Activated T-helper 1 cell treated with anti-CD3 and anti-CD28 coated beads, Interleukin-2, amount 50 U/mL, for 16 hours (primary cell): ENCODE data around the gene C2.

ENCODE experiments used
- DNase-seq, 2 donors: peaks; one replicate each; pipeline ENCODE4 v3.0.0-alpha.2; 2020; ENCODE audit warnings: low read depth in 1 of 2, low spot score in 1 of 2

C2 gene

DNA sequence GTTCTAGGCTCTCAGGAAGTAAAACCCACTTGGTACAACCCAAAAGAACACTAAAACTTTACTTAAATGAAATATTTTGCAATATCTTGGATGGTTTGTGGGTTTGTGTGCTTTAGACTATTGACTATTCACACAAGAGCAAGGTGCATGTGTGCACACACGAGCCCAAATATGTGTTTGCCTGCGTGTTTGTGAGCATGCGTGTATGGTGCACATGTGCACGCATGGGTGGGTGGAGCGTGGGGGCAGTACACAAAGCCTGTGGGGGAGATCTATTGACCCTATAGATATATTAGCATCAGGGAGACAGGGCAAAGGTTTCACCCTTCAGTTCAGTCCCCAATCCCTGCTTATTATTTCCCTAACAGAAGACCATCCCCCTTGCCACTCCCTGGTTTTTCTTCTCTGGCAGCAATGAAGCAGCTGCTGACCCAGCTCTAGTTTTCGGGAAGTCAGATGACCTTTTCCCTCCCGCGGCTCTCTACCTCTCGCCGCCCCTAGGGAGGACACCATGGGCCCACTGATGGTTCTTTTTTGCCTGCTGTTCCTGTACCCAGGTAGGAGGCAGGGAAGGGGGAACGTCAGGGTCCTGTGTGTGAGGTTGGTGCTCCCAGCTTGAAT is at the start of gene C2:
C2 (plus strand) TSS at position 476 of the 621 bp plus-strand sequence; CDS start at position 512, 36 bp downstream.
- no peak for DNase-seq

DNA sequence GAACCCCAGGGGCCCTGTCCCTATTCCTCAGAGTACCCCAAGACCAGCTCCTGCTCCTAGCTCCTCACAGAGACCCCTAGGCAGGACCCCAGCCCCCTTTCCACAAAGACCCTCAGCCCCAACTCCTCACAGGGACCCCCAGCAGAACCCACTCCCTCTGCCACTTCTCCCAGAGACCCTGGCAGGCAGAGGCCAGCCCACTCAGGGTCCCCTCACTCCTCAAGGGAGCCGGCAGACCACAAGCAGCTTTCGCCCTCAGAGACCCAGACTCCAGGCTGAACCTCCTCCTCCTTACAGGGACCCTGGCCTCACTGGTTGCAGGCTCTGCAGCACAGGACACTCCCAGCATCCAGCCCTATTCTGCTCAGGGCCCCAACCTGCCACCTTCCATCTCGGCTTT is 49.3 kb upstream of the C2 start:
- no peak for DNase-seq

DNA sequence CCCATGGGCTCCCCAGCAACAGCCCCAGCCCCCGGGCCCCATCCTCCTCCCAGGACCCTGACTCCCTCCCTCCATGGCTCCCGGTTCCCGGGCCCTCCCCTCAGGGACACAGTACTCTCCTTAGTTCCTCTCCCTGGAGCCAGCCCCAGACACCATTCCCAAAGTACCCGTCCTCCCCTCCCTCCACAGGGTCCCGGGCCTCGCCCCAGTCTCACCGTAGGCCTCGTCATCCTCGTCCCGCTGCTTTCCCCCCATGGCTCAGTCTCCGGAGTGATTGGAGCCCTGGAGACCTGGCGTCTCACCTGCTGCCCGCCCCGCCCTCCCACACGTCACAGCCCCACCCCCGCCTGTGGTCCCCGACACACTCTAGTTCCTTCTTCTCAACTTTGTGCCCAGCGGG is 48.8 kb upstream of the C2 start, which contains the start of gene SLC44A4:
SLC44A4 (minus strand) TSS at position 272 of the 400 bp plus-strand sequence; CDS start at position 255, 17 bp downstream.
- no peak for DNase-seq

DNA sequence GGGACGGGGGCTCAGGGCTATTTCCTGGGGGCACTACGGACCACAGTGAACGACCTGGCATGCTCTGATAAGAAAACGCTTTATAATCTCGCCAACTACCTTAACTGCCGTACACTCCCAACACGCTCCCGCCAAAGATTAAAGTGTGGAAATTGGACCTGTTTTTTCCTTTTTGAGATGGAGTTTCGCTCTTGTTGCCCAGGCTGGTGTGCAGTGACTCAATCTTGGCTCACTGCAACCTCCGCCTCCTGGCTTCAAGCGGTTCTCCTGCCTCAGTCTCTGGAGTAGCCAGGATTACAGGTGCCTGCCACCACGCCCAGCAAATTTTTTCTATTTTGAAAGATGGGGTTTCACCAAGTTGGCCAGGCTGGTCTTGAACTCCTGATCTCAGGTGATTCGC is 48.4 kb upstream of the C2 start:
- DNase-seq = no peak

DNA sequence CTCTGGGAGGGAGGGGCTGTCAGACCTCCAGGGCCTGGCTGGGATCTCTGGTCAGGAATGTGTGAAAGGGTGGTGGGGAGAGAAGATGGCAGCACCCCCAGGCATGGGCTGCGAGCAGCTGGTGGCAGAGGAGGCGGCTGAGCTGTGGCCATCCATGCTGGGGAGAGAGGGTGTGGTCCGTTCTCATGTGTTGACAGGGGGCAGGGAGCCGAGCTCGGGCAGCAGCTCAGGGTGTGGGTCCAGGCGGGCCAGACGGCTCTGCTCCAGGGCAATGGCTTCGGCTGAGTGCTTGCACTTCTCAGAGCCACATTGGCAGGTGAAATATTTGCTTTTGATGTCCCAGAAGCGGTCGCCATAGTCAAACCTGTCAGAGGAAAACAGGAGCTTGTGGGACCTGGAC is 47.6 kb upstream of the C2 start:
- DNase-seq = no peak

DNA sequence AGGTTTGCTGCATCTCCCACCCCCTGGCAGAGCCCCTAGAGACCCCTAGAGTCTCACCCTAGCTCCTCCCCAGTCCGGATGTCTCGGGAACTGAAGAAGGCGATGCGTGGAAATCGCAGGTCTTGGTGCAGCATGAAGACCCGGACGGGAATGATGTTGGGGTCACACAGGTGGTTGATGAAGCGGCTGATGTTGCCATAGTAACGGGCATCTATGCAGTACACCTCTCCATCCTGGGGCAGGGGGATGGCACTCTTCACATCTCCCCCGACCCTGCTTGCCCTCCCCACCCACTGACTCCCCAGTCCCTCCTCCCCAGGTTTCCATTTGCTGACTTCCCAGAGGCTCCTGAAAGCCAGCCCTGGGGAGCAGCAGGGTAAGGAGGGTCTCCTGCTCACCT is 46.9 kb upstream of the C2 start:
- no peak for DNase-seq

DNA sequence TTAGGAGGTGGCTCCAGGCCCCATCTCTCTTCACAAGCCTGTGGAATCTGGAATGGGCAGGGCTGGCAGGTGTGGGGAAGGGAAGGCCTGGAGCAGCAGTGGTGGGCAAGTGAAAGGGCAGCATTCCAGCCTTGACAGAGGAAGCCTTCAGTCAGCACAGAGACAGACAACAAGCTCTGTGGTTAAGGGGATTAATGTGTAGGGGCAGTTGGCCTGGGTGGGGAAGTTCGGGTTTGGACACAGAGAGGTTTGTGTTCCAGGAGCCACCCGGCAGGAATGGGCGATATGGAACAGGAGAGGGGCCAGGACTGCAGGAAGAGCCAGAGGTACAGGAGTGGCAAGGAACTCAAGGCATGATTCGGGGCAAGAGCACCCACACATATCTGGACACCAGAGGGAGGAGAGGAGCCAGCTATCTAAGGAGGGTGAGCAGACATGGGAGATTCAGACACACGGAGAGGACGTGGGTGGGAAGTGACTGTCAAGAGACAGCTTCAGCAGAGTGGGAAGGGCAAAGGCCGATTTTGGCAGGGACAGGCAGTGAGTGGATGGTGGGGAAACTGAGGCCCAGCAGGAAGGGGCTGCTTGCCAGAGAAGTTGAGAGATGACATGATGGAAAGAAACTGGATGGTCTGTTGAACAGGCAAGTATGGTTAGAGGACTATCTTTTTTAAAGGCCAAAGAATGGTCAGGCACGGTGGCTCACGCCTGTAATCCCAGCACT is 46.2 kb upstream of the C2 start:
- DNase-seq = no peak

DNA sequence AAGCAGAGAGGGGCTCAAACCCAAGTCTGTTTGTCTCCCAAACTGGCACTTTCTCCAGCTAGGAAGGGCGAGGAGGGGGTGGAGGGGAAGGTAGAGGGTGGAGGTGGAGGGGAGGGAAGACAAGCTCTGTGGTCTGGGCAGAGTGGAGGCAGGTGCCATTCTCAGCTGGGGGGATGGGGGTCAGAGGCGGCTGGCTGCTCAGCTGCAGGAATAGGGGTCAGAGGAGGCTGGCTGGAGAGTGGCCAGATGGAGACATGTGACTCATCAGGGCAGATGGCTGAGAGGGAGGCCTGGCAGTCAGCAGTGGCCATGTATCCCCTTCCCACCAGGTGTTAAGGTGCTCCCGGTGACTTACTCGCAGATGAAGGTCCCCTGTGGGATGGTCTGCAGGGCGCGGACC is 45.2 kb upstream of the C2 start:
- no peak for DNase-seq

DNA sequence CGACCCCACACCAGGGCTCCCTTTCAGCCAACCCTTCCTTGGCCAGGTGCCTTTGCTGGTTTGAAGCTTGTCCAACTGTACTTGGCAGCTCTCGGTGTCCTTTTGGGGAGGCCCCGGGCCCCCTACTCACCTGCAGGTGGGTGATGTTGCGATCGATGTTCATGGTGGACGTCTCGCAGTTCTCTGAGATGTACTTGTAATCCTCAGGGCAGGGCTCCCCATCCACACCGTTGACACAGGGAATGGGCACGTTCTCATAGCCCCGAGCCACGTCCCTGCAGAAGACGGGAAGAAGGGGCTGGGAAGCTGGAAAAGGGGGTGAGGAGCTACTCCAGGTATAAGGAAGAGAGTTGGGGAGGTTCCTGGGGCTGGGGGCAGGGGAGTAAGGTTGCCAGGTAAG is 43.8 kb upstream of the C2 start:
- DNase-seq = no peak

DNA sequence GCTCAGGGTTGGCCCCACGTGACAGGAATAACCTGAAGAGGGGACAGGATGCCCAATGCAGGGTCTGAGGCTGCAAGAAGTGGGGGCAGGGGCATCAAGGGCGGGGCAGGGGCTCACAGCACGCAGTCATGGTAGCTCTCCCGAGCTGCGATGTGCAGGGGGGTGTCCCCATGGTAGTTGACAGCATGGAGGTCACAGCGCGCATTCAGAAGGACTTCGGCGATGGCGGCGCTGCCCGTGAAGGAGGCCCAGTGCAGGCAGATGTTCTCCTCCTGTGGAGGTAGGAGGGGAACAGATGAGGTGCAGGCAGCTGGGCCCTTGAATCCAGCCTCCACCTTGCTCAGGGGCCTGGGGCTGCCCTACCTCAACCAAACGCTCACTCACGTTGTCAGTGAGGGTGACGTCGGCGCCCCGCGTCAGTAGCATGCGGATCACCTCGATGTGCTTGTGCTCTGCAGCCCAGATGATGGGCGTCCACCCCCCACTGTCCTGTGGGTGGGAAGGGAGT is 42.9 kb upstream of the C2 start:
- no peak for DNase-seq

DNA sequence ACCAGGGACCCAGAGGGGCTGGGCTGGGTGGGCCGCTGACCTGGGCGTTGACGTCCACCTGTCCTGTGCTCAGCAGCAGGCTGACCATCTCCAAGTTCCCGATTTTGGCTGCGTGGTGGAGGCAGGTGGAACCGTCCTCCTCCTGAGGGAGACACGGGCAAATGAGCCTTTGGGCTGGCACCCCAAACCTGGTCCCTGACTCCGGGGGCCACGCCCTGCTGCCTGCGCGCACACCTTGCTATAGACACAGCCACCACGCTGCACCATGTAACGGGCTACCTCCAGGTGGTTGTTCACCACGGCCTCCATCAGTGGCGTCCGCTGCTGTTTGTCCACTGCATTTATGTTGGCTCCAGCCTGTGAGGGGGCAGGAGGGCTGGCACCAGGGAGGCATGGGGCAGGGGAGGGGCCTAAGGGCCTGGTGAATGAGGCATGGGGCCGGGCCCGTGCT is 41.0 kb upstream of the C2 start:
- DNase-seq = no peak

DNA sequence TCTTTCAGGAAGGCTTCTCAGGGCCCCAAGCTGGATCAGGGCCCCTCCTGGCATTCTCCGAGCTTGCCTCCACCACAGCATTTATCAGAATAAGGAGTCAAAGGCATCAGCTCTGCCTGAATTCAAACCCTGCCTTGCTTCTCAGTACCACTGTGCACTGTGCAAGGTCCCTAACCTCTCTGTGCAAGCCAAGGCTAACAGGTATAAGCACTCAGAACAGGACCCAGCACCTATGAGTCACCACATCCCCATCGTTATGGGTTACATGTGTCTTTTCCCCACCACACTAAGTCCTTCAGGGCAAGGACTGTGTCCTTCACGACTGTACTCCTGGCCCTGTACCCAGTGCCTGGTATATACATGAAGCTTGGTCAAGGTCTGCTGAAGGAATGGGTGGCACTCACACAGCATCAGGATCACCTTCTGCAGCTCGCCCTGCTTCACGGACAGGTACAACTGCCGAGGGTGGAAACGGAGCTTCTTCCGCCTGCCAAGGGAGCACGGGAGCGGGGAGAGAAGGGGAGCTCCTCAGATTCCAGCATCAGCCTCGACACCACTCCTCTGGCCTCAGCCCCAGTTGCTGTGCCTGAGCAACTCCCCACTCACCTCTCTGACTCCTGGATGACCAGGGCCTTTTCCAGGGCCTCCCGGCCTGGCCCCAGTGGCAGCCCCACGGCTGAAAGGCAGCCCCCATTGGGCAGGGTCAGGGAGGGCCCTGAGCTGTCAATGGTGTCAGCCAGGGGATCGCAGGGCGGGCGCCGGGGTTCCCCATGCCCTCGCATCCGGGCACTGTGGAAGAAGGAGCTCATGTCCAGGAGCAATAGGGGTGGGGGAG is 40.1 kb upstream of the C2 start:
- DNase-seq = no peak

DNA sequence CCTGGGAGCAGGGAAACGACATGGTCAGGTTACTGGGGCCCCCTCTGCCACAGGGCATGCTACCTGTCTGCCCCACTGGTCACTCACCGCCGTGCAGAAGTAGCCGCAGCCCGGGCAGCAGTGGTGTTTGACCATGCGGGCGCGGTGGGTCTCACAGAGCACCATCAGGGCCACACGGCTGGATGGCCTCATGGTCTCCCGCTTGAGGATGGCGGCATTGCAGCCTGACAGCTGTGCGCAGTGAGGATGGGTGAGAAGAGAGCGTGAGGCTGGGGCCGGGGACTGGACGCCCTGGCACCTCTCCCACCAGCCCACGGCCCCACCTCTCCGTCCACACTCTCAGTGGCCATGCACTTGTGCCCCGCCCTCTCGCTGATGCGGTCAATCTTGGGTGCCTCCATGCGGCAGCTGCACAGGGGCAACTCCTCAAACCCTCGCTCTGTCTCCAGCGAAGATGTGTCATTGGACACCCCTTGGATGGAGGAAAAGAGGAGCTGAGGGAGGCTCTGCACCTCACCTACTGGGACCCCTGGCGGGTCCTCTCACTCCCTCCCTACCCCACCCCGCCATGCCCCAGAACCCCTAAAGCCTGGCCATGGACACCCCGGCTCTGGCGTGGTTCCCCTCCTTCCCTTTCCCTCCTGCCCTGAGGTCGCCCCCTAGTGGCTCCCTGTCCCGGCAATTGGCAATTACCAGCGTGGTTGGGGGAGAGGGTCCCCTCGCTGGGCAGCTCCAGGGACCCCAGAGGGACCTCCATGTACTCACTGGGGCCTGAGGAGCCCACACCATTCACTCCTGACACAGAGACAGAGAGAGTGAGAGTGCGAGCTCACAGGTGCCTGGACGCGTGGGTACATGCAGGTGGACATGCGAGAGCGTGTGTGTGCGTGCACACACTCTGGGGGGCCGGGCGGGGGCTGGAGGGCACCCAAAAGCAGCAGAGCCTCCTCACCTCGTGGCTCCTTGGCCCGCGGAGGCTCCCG is 39.0 kb upstream of the C2 start:
- DNase-seq = peak in 1 of 2 donors; percentile 42

DNA sequence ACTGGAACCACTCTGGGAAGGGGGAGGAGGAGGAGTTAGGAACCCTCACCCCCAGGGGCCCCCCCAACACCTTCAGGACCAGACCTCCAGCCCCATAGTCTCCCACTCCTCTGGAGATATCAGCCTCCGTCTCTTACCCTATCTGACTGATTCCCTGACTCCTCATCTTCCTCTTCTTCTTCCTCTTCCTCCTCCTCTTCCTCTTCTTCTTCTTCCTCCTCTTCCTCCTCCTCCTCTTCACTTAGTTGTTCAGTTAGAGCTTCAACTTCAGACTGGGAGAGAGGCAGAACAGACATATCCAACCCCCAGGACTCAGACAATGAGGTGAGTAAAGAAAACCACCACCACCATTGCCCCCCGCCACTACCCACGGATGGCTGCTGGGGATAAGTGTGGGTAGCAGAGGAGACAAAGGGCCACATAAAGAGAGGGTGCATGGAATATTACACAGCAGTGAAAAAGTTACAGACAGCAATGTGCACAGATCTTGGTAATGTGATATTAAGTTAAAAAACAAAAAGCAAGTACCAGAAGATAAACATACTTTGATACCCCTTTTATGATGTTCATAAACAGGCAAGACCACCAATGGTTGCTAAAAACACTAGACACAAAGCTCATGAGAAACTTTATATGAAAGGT is 38.1 kb upstream of the C2 start:
- no peak for DNase-seq

DNA sequence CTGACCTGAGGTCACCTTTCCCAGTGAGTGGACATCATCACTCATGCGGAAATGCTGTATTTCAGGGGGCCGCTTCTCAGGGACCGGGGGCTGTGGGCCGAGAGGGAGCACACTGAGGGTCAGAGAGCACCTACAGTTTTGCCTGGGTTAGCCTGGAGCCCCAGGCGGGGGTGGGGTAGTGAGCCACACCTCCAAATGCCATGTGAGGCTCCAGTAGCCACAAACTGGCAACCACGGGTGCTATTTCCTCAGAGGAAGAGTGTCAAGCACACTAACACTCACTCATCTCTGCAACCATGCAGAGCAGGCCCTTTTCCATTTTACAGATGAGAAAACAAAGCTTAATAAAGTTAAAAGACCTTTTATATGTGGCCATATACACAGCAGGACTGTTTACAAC is 34.7 kb upstream of the C2 start:
- no peak for DNase-seq

DNA sequence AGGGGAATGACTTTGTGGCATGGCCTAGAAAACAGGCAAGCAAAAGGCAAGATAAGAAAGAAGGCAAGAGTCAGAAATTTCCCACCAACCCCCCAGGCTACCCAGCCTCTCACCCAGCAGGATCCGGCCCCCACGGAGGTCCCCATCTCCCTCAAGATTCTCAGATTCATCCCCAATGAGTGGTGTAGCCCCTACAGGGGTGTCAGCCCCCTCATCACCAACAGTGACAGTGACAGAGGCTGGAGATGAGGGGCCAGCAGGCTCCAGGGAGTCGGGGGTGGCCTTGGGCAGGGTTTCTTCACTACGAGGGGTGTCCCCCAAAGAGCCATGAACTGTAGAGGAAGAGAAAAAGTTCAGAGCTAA is 31.0 kb upstream of the C2 start:
- DNase-seq = no peak

DNA sequence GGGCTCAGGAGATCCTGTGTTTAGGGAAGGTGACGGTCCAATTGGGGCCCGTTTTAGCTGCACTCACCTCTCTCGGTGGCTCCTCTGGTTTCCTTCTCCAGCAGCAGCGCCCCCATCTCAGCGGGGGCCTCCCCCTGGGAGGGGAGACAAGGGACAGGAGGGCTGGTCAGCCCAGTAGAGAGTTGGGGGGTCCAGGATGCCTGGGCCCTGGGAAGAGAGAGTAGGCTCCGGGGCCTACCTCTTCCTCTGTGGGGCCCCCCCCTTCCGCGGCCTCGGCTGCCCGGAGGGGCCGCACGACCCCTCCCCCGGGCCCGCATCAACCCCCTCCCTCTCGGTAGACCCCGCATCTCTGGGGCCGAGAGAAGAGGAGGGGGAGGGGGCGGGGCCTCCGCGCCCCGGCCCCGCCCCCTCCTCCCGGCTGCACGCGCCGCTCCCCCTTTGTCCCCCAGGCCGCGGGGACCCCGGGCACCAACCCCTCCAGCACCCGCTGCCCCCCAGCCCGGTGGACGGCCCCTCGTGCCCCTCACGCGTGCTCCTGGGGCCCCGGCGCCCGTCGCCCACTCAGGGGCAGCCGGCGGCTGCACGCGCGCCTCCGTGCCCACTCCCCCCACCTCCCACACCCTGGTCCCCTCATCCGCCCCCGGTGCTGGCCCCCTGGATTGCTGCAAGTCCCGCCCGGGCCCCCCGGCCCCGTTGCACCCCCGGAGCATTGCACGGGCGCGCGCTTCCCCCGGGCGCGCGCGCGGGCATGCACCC is 30.5 kb upstream of the C2 start:
- DNase-seq = no peak

DNA sequence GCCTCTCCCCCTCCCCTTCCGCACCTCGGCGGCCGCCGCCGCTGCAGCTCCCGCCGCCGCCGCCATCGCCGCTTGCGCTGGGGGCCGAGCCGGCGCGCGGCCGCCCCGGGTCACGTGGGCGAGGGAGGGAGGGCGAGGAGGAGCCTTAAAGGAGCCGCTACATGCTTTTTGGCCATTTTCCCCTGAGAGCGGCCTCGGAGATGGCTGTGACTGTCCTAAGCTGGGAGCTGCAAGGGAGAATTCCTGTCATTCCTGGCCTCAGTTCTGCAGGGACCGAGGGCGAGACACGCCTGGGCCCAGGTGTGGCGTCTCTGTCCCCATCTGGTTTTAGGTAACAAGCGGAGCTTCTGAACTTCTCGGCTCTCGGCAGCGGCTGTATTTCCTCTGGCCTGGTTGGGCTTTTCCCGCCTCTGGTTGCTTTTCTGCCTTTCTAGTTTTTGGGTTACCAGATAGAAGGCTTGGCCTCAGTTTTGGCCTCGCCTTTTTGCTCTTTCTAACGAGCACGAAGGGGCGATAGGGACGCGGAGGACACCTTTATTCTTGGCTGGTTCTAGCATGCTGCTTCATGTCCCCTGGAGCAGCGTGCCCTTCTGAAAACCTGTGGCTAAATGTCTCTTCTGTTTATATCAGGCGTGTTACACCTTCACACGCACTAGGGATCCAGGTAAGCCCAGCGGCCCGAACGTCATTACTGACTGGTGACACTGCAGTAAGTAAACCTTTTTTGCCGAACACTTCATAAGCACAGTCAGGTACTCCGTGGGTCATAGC is 29.7 kb upstream of the C2 start, which contains the start of gene EHMT2:
EHMT2 (minus strand) TSS at position 87 of the 771 bp plus-strand sequence; CDS start at position 66, 21 bp downstream.
- peak; percentile 69 to 80 for DNase-seq
